BJ (cell line): Measurements from ENCODE around the gene TTLL11. TPM values are rescaled to one million over a fixed set of nuclear protein-coding genes. Genes with fewer than 3 reads are reported as not detected.

ENCODE experiments used
- CTCF ChIA-PET: fragments of 350-600 bp; formaldehyde crosslinking; extraction: SDS; loops from one replicate; lab custom pipeline; 2021; ENCODE audit warnings: antibody characterized with exemption, inconsistent platforms; lab: Yijun Ruan, JAX
- POLR2A ChIA-PET: fragments of 300-600 bp; sonication (Branson Sonifier 250); formaldehyde crosslinking; extraction: SDS; loops from one replicate; lab custom pipeline; 2021; ENCODE audit warnings: antibody characterized with exemption; lab: Charles Lee
- DNase-seq: peaks from one replicate; pipeline ENCODE4 v3.0.0-alpha.2; 2011; ENCODE audit warnings: low read depth
- H3K27me3 ChIP-seq: 2 replicates; pipeline ENCODE4 v1.6.0; 2011; ENCODE audit warnings: low read length; ENCODE audit not compliant: control insufficient read depth, insufficient read depth
- H3K36me3 ChIP-seq: 2 replicates; pipeline ENCODE4 v1.5.1; 2011; ENCODE audit warnings: low read length; ENCODE audit not compliant: control insufficient read depth, insufficient read depth
- H3K4me3 ChIP-seq: 2 replicates; pipeline ENCODE4 v1.5.1; 2011; ENCODE audit warnings: low read depth, mild to moderate bottlenecking, control low read depth, low read length
- CTCF ChIP-seq: IDR thresholded peaks from 2 replicates; pipeline ENCODE4 v1.5.1; 2011; ENCODE audit warnings: low read depth, mild to moderate bottlenecking, control low read depth, inconsistent platforms, low read length, moderate library complexity; ENCODE audit not compliant: insufficient read depth
- polyA minus RNA-seq: library from RNA; depleted of rRNA, polyadenylated mRNA; stranded (reverse); fragments of >200 nt; gene quantifications from 2 replicates; pipeline ENCODE4 v1.2.3, GENCODE V29; 2011; rRNA and poly(A)+ RNA removed
- polyA plus RNA-seq: library from polyadenylated mRNA; depleted of rRNA; stranded (reverse); fragments of >200 nt; gene quantifications from 2 replicates; pipeline ENCODE4 v1.2.3, GENCODE V29; 2011; rRNA removed

The TTLL11 gene
- polyA plus RNA-seq (5.6 TPM in 2 replicates), polyA minus RNA-seq (4.0 and 5.0 TPM in 2 replicates)

- TF ChIP-seq CTCF = no peak
- no peaks in the 10 kb centered on the region for H3K36me3 ChIP-seq
- peak; percentile 51 for DNase-seq
- H3K4me3 ChIP-seq = peak within 1 kb of the TSS; percentile 90
- CTCF ChIA-PET = interaction anchor here (0.7 to 1.1 kb wide), 2 partner anchors 10 to 32 kb away, joined by 3 to 4 read pairs; no protein-coding TSS in a partner anchor
- no peaks in the 10 kb centered on the region for H3K27me3 ChIP-seq
- POLR2A ChIA-PET = no interaction called here
Observed at GRCh38 chr9:122092611-122093506, at the start of gene TTLL11. TSS of gene TTLL11 (minus strand) at chr9:122093308. CDS start at chr9:122093148, 160 bp downstream.

- Histone ChIP-seq H3K27me3 (no peaks in the 10 kb centered on the region), H3K36me3 (peaks cover 9% of the 10 kb centered on the region), H3K4me3 (no peak overlapping the region)
- no peak for TF ChIP-seq CTCF
- CTCF ChIA-PET = no interaction called here
- POLR2A ChIA-PET = no interaction called here
- DNase-seq = no peak
Observed at GRCh38 chr9:122141671-122142070, 48.6 kb upstream of the TTLL11 start.

GRCh38 chr9:122140368-122141193, 47.5 kb upstream of the TTLL11 start:
- no peak for DNase-seq
- CTCF ChIA-PET = interaction anchor here (1.0 kb wide), 1 partner anchor 11 kb away, joined by 3 read pairs; no protein-coding TSS in a partner anchor
- Histone ChIP-seq H3K27me3 (no peaks in the 10 kb centered on the region), H3K36me3 (peaks cover 5% of the 10 kb centered on the region), H3K4me3 (no peak overlapping the region)
- POLR2A ChIA-PET = no interaction called here
- TF ChIP-seq CTCF = no peak

GRCh38 chr9:122138560-122139268, 45.6 kb upstream of the TTLL11 start:
- TF ChIP-seq CTCF = no peak
- H3K4me3 ChIP-seq = no peak overlapping the region
- H3K36me3 ChIP-seq = peaks cover 3% of the 10 kb centered on the region
- CTCF ChIA-PET = interaction anchor here (4.7 kb wide), 1 partner anchor 13 kb away, joined by 25 read pairs; no protein-coding TSS in a partner anchor
- no peak for DNase-seq
- H3K27me3 ChIP-seq = no peaks in the 10 kb centered on the region
- POLR2A ChIA-PET = no interaction called here
